OCI-LY3 (cell line): ENCODE data around the gene PKM.

Experiments used
- H2AFZ ChIP-seq: fragments of 200-600, 300-600 bp; shearing (Covaris generic); 2 replicates; pipeline ENCODE4 v1.6.0; 2014; ENCODE audit warnings: antibody characterized with exemption, low read depth, low read length
- H3K27ac ChIP-seq: fragments of 200-600, 300-600 bp; sonication (generic); 2 replicates; pipeline ENCODE4 v1.5.1; 2014; ENCODE audit warnings: mild to moderate bottlenecking, low read length, moderate library complexity, mixed read lengths
- H3K27me3 ChIP-seq: fragments of 200-600, 300-600 bp; sonication (generic); 2 replicates; pipeline ENCODE4 v1.6.1; 2014; ENCODE audit warnings: low read depth, low read length, mixed read lengths
- H3K36me3 ChIP-seq: fragments of 200-600, 300-600 bp; sonication (generic); replicated peaks from 2 replicates; pipeline ENCODE3; 2014; ENCODE audit warnings: low read depth, low read length, mixed read lengths
- H3K4me1 ChIP-seq: fragments of 300-600, 200-600 bp; sonication (generic); 2 replicates; pipeline ENCODE4 v1.6.1; 2014; ENCODE audit warnings: low read length, mixed read lengths
- H3K4me2 ChIP-seq: fragments of 200-600, 300-600 bp; sonication (generic); 2 replicates; pipeline ENCODE4 v1.6.1; 2014; ENCODE audit warnings: low read length, mixed read lengths
- H3K4me3 ChIP-seq: fragments of 300-600, 200-600 bp; sonication (generic); 2 replicates; pipeline ENCODE4 v1.5.1; 2014; ENCODE audit warnings: antibody characterized with exemption, mild to moderate bottlenecking, low read length, moderate library complexity
- H3K79me2 ChIP-seq: fragments of 300-600, 200-600 bp; shearing (Covaris generic); 2 replicates; pipeline ENCODE4 v1.6.1; 2014; ENCODE audit warnings: mild to moderate bottlenecking, low read length, mixed read lengths
- H3K9ac ChIP-seq: fragments of 300-600, 200-600 bp; shearing (Covaris generic); 2 replicates; pipeline ENCODE4 v1.6.0; 2014; ENCODE audit warnings: mild to moderate bottlenecking, low read length, moderate library complexity
- H3K9me3 ChIP-seq: fragments of 200-600, 300-600 bp; shearing (Covaris generic); 2 replicates; pipeline ENCODE4 v1.6.1; 2014; ENCODE audit warnings: low read length, mixed read lengths; ENCODE audit not compliant: insufficient read depth
- H4K20me1 ChIP-seq: fragments of 200-600, 300-600 bp; sonication (generic); 2 replicates; pipeline ENCODE4 v1.6.1; 2016; ENCODE audit warnings: low read length, mixed read lengths; ENCODE audit not compliant: insufficient read depth
- CTCF ChIP-seq: fragments of 200-600, 300-600 bp; sonication (generic); IDR thresholded peaks from 2 replicates; pipeline ENCODE4 v1.5.1; 2014; ENCODE audit warnings: antibody characterized with exemption, low read length, low read depth
- EZH2phosphoT487 ChIP-seq: fragments of 200-600 bp; shearing (Covaris generic); IDR thresholded peaks from 2 replicates; pipeline ENCODE4 v1.6.1; 2018; ENCODE audit warnings: antibody characterized with exemption, mixed run types, low read depth

Gene PKM

GRCh38 chr15:72269739-72270138 is 38.7 kb upstream of the PKM start:
- H3K9ac ChIP-seq: no peak overlapping the region
- H3K9me3 ChIP-seq: no peaks in the 10 kb centered on the region
- H2AFZ ChIP-seq: no peak overlapping the region
- no peak overlapping the region for H3K4me3 ChIP-seq
- peaks cover 20% of the 10 kb centered on the region for H3K4me1 ChIP-seq
- peaks cover 32% of the 10 kb centered on the region for H3K79me2 ChIP-seq
- H4K20me1 ChIP-seq: no peaks in the 10 kb centered on the region
- H3K4me2 ChIP-seq: no peak overlapping the region
- no peaks in the 10 kb centered on the region for H3K27me3 ChIP-seq
- TF ChIP-seq CTCF (no peak), EZH2phosphoT487 (no peak)
- H3K36me3 ChIP-seq: peaks cover 32% of the 10 kb centered on the region
- H3K27ac ChIP-seq: no peak overlapping the region

- no peak overlapping the region for H3K27ac ChIP-seq
- no peaks in the 10 kb centered on the region for H3K4me1 ChIP-seq
- no peak overlapping the region for H3K4me2 ChIP-seq
- peaks cover 3% of the 10 kb centered on the region for H3K79me2 ChIP-seq
- no peak overlapping the region for H2AFZ ChIP-seq
- peaks cover 76% of the 10 kb centered on the region for H3K36me3 ChIP-seq
- no peaks in the 10 kb centered on the region for H3K9me3 ChIP-seq
- H4K20me1 ChIP-seq: no peaks in the 10 kb centered on the region
- H3K9ac ChIP-seq: no peak overlapping the region
- no peaks in the 10 kb centered on the region for H3K27me3 ChIP-seq
- H3K4me3 ChIP-seq: no peak overlapping the region
- no peak for TF ChIP-seq CTCF
- no peak for TF ChIP-seq EZH2phosphoT487
Observed at GRCh38 chr15:72265031-72265430, 34.0 kb upstream of the PKM start.

- Histone ChIP-seq H3K27me3 (no peaks in the 10 kb centered on the region), H3K4me2 (no peak overlapping the region), H3K9me3 (no peaks in the 10 kb centered on the region), H2AFZ (no peak overlapping the region), H3K9ac (no peak overlapping the region), H3K36me3 (peaks cover 65% of the 10 kb centered on the region), H3K4me1 (no peaks in the 10 kb centered on the region), H3K79me2 (no peaks in the 10 kb centered on the region), H3K4me3 (no peak overlapping the region), H4K20me1 (no peaks in the 10 kb centered on the region), H3K27ac (no peak overlapping the region)
- no peak for TF ChIP-seq CTCF
Observed at GRCh38 chr15:72252663-72253299, 21.8 kb upstream of the PKM start.

- Histone ChIP-seq H3K9ac (no peak overlapping the region), H3K4me2 (no peak overlapping the region), H3K9me3 (no peaks in the 10 kb centered on the region), H3K4me3 (no peak overlapping the region), H3K27ac (no peak overlapping the region), H3K79me2 (no peaks in the 10 kb centered on the region), H2AFZ (no peak overlapping the region), H3K36me3 (peaks cover 50% of the 10 kb centered on the region), H4K20me1 (no peaks in the 10 kb centered on the region), H3K27me3 (no peaks in the 10 kb centered on the region), H3K4me1 (no peaks in the 10 kb centered on the region)
- TF ChIP-seq CTCF: no peak
- no peak for TF ChIP-seq EZH2phosphoT487
Observed at GRCh38 chr15:72249142-72249810, 18.3 kb upstream of the PKM start.
